Measurements from ENCODE around the gene ACADS. TPM values are rescaled to one million over a fixed set of nuclear protein-coding genes. Genes with fewer than 3 reads are reported as not detected.

ACADS gene
- total RNA-seq, 2 donors from 2014 or later = 86.0 to 202 TPM

DNA sequence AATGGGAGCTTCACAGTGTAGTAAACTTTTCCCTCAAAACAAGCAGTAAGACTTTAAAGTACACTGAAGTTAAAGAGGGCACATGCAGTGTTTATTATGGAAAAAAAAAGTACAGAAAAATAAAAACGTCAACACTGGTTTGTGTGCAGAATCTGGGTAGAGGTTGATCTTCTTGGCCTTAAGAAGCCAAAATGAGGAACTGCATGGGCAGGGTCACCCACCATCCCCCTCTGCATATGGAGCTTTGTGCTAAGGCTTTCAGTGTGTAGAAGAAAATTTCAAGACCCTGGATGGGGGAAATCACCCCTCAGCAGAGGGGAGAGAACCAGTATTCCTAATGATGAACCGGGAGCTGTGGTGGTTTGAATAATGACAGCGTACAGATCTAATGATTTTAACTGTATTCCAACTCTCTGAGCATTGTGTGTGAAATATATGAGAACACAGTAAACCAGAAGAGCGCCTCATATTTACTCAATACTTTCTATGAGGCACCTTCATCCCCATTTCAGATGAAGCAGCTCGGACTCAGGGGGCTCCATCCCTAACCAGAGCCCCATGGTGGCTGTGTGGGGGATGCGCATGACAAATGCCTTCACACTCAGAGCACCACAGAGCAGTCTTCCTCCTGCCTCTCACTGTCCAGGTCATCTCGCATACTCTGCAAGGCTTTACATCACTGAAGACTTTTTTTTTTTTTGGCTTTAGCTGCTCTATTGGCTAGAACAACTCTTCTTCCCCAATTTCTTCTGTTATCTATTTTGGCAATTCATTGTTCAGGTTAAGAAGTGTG, 33.4 kb downstream of the ACADS start:
- no peak overlapping the region for H3K27ac ChIP-seq

DNA sequence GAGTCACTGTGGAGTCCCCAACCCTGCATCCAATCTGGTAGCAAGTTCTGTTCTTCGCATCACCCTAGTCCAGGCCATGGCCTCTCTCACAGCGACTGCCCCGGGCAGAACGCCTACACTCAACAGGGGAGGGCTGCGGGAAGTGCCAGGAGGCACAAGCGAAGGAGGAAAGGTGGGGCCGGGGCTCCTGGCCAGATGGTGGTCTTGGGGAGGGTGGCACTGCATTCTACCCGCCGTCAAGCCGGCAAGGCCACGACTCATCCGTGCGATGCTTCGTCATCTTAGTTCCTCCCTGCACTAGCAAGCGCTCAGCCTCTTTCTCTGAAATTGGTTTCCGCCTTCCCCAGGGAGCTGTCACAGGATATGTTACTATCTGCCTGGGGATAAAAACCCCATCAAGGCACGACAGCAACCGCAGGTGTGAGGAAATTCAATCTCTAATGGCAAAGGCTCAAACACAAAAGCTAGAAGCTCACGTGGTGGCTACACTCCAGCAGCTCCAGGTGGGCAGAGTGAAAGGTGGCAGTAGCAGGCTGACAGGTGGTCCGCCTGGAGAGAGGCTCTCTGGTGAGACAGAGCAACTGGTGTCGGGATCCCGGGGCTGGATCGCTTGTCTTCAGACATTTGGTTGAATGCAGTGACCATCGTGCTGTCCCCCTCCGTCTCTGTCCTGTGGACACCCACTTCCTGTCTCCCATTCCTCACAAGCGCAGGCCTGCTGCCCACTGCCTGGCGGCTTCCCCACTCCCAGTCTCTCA, 34.1 kb downstream of the ACADS start:
- Histone ChIP-seq H3K9ac (ENCODE audit: low read depth in 2 of 2, low read length in 2 of 2) (no peak overlapping the region), H3K36me3 (no peaks in the 10 kb centered on the region), H3K27me3 (no peaks in the 10 kb centered on the region), H3K9me3 (no peaks in the 10 kb centered on the region), H3K4me3 (no peak overlapping the region), H3K27ac (no peak overlapping the region), H3K4me1 (no peaks in the 10 kb centered on the region)
- TF ChIP-seq, protein P1, sequence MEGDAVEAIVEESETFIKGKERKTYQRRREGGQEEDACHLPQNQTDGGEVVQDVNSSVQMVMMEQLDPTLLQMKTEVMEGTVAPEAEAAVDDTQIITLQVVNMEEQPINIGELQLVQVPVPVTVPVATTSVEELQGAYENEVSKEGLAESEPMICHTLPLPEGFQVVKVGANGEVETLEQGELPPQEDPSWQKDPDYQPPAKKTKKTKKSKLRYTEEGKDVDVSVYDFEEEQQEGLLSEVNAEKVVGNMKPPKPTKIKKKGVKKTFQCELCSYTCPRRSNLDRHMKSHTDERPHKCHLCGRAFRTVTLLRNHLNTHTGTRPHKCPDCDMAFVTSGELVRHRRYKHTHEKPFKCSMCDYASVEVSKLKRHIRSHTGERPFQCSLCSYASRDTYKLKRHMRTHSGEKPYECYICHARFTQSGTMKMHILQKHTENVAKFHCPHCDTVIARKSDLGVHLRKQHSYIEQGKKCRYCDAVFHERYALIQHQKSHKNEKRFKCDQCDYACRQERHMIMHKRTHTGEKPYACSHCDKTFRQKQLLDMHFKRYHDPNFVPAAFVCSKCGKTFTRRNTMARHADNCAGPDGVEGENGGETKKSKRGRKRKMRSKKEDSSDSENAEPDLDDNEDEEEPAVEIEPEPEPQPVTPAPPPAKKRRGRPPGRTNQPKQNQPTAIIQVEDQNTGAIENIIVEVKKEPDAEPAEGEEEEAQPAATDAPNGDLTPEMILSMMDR (IDR thresholded peaks at IDR 0.05) = no peak
- DNase-seq = no peak
- intact Hi-C loops (cut with DNase I) = no loop called here

More for the DNA sequence above, 33.4 kb downstream of the ACADS start:
- Histone ChIP-seq H3K36me3 (no peaks in the 10 kb centered on the region), H3K4me3 (no peak overlapping the region), H3K9me3 (no peaks in the 10 kb centered on the region), H3K4me1 (no peaks in the 10 kb centered on the region), H3K9ac (ENCODE audit: low read depth in 2 of 2, low read length in 2 of 2) (no peak overlapping the region), H3K27me3 (no peaks in the 10 kb centered on the region)
- intact Hi-C loops (cut with DNase I) = no loop called here
- no peak for DNase-seq
- TF ChIP-seq, protein P1 (IDR thresholded peaks at IDR 0.05) = no peak

DNA sequence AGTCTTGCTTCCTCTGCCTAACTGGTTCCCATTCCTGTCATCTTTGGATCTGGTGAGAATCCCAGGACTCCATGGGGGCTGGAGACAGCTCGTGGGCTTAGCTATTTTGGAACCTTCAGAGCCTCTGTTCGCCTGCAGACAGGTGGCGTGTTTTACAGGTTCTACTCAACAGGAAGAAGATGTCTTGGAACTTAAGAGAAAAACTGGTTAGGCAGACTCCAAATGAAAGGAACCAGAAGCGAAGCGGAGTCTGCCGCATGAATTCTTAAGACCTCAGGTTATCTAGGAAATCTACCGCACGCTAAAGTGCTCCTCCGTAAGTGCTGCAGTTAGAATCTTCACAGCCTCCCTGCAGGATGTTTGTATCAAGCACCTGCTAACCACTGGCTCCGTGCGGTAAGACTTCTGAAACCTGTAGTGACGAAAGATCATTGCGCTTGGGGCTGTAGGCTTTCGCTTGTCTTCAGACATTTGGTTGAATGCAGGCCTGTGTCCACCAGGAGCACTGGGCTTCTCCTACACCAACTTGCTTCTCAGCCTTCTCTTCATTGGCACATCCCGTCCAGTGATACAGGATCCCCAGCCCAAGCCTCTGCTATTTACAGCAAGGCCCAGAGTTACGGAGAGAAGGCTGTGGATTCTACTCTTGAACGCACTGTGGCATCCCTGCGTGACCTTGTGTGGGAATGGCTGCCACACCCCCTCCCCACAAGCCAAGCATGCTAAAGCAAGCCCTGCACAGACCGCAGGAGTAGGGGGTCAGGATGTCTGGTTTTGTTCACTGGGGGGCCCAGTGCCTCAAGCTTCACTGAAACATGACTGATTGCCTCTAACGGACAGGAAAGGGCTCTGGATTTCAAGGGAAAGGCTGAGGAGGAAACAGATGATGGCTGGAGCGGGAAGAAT, 35.0 kb downstream of the ACADS start:
- intact Hi-C loops (cut with DNase I) = no loop called here
- no peaks in the 10 kb centered on the region for H3K36me3 ChIP-seq
- no peak overlapping the region for H3K4me3 ChIP-seq

DNA sequence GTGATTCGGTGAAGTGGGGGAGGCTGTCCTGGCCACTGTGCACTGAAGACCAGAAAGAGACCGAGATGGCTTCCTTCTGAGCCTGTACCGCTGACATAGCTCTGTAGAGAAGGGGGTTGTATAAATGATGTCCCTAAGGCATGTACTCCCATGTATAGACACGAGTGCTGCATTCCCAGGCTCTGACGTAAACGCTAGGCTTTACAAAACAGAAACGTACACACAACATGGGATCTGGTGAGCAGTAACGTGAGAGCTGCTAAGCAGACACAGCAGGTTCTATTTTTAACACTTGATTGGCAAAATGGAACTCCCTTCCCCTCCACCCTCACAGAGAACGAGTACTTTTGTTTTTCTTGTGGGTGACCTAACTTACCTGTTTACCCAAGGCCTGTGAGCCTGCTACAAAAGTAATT, 35.9 kb downstream of the ACADS start:
- Histone ChIP-seq H3K9me3 (no peaks in the 10 kb centered on the region), H3K27me3 (no peaks in the 10 kb centered on the region), H3K9ac (ENCODE audit: low read depth in 2 of 2, low read length in 2 of 2) (no peak overlapping the region), H3K4me3 (no peak overlapping the region), H3K36me3 (no peaks in the 10 kb centered on the region), H3K27ac (no peak overlapping the region), H3K4me1 (no peaks in the 10 kb centered on the region)
- intact Hi-C loops (cut with DNase I) = no loop called here
- TF ChIP-seq, protein P1 (IDR thresholded peaks at IDR 0.05) = no peak
- DNase-seq = no peak

More for the DNA sequence above, 35.0 kb downstream of the ACADS start:
- TF ChIP-seq, protein P1 (IDR thresholded peaks at IDR 0.05) = no peak
- no peak for DNase-seq
- Histone ChIP-seq H3K27ac (no peak overlapping the region), H3K9ac (ENCODE audit: low read depth in 2 of 2, low read length in 2 of 2) (no peak overlapping the region), H3K27me3 (no peaks in the 10 kb centered on the region), H3K9me3 (no peaks in the 10 kb centered on the region), H3K4me1 (no peaks in the 10 kb centered on the region)

DNA sequence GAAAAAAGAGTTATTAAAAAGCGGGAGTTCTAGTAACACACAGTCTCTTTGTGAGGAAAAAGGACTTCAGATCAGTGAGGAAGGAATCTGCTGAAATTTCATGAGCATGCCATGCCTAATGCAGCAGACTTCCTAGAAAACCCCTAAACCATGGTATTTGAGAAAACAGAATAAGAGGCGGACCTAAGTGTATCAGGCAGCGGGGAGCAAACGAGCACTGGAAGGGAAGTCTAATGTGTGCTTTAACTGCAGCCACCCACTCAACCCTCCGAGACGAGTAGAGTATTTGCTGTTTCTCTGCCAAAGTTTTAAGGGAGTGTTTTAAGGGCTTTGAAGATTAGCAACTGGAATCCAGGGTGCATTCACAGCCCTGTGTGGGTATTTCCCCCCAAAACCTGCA, 36.5 kb downstream of the ACADS start:
- H3K4me3 ChIP-seq = no peak overlapping the region
- no peak for DNase-seq
- no peaks in the 10 kb centered on the region for H3K36me3 ChIP-seq
- H3K9ac ChIP-seq (ENCODE audit: low read depth in 2 of 2, low read length in 2 of 2) = no peak overlapping the region
- no peaks in the 10 kb centered on the region for H3K27me3 ChIP-seq
- H3K9me3 ChIP-seq = no peaks in the 10 kb centered on the region
- H3K27ac ChIP-seq = no peak overlapping the region
- intact Hi-C loops (cut with DNase I) = no loop called here
- H3K4me1 ChIP-seq = no peaks in the 10 kb centered on the region
- TF ChIP-seq, protein P1 (IDR thresholded peaks at IDR 0.05) = no peak

Measured in colonic mucosa (tissue), 4 donors.